A549 (cell line): Measurements from ENCODE around the gene CLEC4F.

Experiments
- CTCF ChIP-seq: fragments of >200 bp; sonication (Bioruptor Twin); formaldehyde crosslinking; IDR thresholded peaks from 3 replicates; pipeline ENCODE4 v1.5.1; 2016
- ESRRA ChIP-seq: fragments of 150-350 bp; IDR thresholded peaks from 2 replicates; pipeline ENCODE4 v1.6.1; 2014; ENCODE audit warnings: mild to moderate bottlenecking, low read length, borderline replicate concordance
- HDAC2 ChIP-seq: fragments of 200-600 bp; sonication (generic); IDR thresholded peaks from 2 replicates; pipeline ENCODE4 v1.6.1; 2016
- MYC ChIP-seq: IDR thresholded peaks from 2 replicates; pipeline ENCODE4 v1.6.1; 2012; ENCODE audit warnings: mild to moderate bottlenecking, inconsistent platforms, low read length, improper control_type of control experiment, borderline replicate concordance
- POLR2A ChIP-seq: IDR thresholded peaks from 2 replicates; pipeline ENCODE4 v1.6.1; 2012; ENCODE audit warnings: mild to moderate bottlenecking, low read length
- USF2 ChIP-seq: fragments of 450-650 bp; IDR thresholded peaks from 2 replicates; pipeline ENCODE4 v1.6.1; 2014; ENCODE audit warnings: antibody characterized with exemption

GRCh38 chr2:70777450-70777849 lies 42.9 kb downstream of the CLEC4F start:
- TF ChIP-seq CTCF, result no peak
- no peak for TF ChIP-seq ESRRA
- no peak for TF ChIP-seq MYC
- no peak for TF ChIP-seq POLR2A
- no peak for TF ChIP-seq HDAC2
- no peak for TF ChIP-seq USF2
